PC-3 (cell line): ENCODE data around the gene TTLL1. TPM values are rescaled to one million over a fixed set of nuclear protein-coding genes. Genes with fewer than 3 reads are reported as not detected.

ENCODE experiments used
- ATAC-seq: fragments of 200-7000 bp; cut with Tn5 transposase; 2 replicates; pipeline ENCODE4 v1.9.1; 2020; ENCODE audit warnings: mild to moderate bottlenecking, moderate library complexity
- BruUV-seq: library from RNA; stranded (reverse); fragments of 400-500 nt; replicated peaks from 2 replicates; lab custom pipeline; 2021; lab: Mats Ljungman, UMichigan
- CTCF ChIA-PET: fragments of 300-600 bp; sonication (Branson Sonifier 250); formaldehyde crosslinking; loops from one replicate; lab custom pipeline; 2022; ENCODE audit warnings: antibody characterized with exemption; lab: Charles Lee
- POLR2A ChIA-PET: fragments of 300-600 bp; sonication (Branson Sonifier 250); formaldehyde crosslinking; loops from one replicate; lab custom pipeline; 2022; ENCODE audit warnings: antibody characterized with exemption; ENCODE audit not compliant: unreplicated experiment; lab: Charles Lee
- DNase-seq: peaks from one replicate; pipeline ENCODE4 v3.0.0-alpha.2; 2015
- H2AFZ ChIP-seq: fragments of 300-600 bp; sonication (generic); 2 replicates; pipeline ENCODE4 v1.6.0; 2016; ENCODE audit warnings: antibody characterized with exemption, low read length
- H3F3A ChIP-seq: fragments of 300-600 bp; sonication (generic); one replicate; pipeline ENCODE4 v1.6.0; 2017; ENCODE audit warnings: antibody characterized with exemption, low read length, control low read depth, mild to moderate bottlenecking; ENCODE audit not compliant: unreplicated experiment
- H3K27ac ChIP-seq: fragments of 300-600 bp; sonication (generic); 2 replicates; pipeline ENCODE4 v1.5.1; 2016; ENCODE audit warnings: mild to moderate bottlenecking, low read length
- H3K27me3 ChIP-seq: fragments of 300-600 bp; sonication (generic); 2 replicates; pipeline ENCODE4 v1.6.1; 2016; ENCODE audit warnings: low read length, mixed read lengths
- H3K36me3 ChIP-seq: fragments of 300-600 bp; sonication (generic); 2 replicates; pipeline ENCODE4 v1.6.1; 2016; ENCODE audit warnings: low read depth, mixed run types, low read length, mixed read lengths
- H3K4me1 ChIP-seq: fragments of 300-600 bp; sonication (generic); 2 replicates; pipeline ENCODE4 v1.5.1; 2016; ENCODE audit warnings: low read length; ENCODE audit not compliant: insufficient read depth
- H3K4me2 ChIP-seq: fragments of 300-600 bp; sonication (generic); 2 replicates; pipeline ENCODE4 v1.6.0; 2016; ENCODE audit warnings: low read length
- H3K4me3 ChIP-seq: fragments of 300-600 bp; sonication (generic); 2 replicates; pipeline ENCODE4 v1.5.1; 2016; ENCODE audit warnings: mild to moderate bottlenecking, low read length, mixed read lengths
- H3K79me2 ChIP-seq: fragments of 300-600 bp; sonication (generic); 2 replicates; pipeline ENCODE4 v1.6.1; 2017; ENCODE audit warnings: low read length, mixed read lengths
- H3K9ac ChIP-seq: fragments of 300-600 bp; sonication (generic); 2 replicates; pipeline ENCODE4 v1.6.0; 2016; ENCODE audit warnings: mild to moderate bottlenecking, low read length
- H3K9me2 ChIP-seq: fragments of 300-600 bp; sonication (generic); replicated peaks from 2 replicates; pipeline ENCODE4 v1.6.1; 2016; ENCODE audit warnings: mixed run types, low read length, mixed read lengths
- H3K9me3 ChIP-seq: fragments of 300-600 bp; sonication (generic); 2 replicates; pipeline ENCODE4 v1.6.1; 2016; ENCODE audit warnings: low read length, mixed read lengths
- H4K20me1 ChIP-seq: fragments of 300-600 bp; sonication (generic); 2 replicates; pipeline ENCODE4 v1.6.1; 2016; ENCODE audit warnings: low read length, mixed read lengths
- CTCF ChIP-seq: fragments of 300-600 bp; sonication (generic); conservative IDR thresholded peaks from 2 replicates; pipeline ENCODE4 v1.5.1; 2017; ENCODE audit warnings: antibody characterized with exemption, low read depth, mild to moderate bottlenecking, low read length
- EZH2 ChIP-seq: fragments of 300-600 bp; sonication (generic); IDR thresholded peaks from one replicate; pipeline ENCODE4 v1.6.1; 2017; ENCODE audit warnings: antibody characterized with exemption, mild to moderate bottlenecking, low read length; ENCODE audit not compliant: unreplicated experiment
- EZH2phosphoT487 ChIP-seq: fragments of 300-600 bp; sonication (generic); IDR thresholded peaks from 2 replicates; pipeline ENCODE4 v1.6.1; 2018; ENCODE audit warnings: mild to moderate bottlenecking, antibody characterized with exemption, low read length, borderline replicate concordance
- intact Hi-C: fragments of 100-400 bp; cut with micrococcal nuclease; formaldehyde crosslinking; loops from 2 replicates; pipeline ENCODE4 v1.9.0; 2023
- total RNA-seq: library from RNA; depleted of rRNA; stranded (reverse); fragments of >200 nt; gene quantifications from 2 replicates; pipeline ENCODE4 v1.2.3, GENCODE V29; 2014

TTLL1 gene
- total RNA-seq, 1 experiment from 2014 or later: 0.77 TPM

DNA sequence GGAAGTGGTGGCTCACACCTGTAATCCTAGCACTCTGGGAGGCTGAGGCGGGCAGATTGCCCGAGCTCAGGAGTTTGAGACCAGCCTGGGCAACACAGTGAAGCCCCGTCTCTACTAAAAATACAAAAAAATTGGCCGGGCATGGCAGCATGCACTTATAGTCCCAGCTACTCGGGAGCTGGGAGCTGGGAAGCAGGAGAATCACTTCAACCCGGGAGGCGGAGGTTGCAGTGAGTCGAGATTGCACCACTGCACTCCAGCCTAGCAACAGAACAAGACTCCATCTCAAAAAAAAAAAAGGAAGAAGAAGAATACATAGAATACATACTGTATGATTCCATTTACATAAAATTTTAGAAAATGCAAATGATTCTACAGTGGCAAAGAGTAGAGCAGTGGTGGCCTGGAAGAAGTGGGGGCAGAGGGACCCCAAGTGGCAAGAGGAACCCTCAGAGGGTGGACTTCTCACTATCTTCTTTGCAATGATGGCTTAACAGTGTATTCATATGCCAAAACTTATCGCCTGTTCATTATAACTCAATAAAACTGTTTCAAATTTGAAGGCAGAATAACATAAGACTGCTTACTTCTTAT, 96.2 kb downstream of the TTLL1 start:
- Histone ChIP-seq H3K4me3 (no peak overlapping the region), H3K27me3 (no peaks in the 10 kb centered on the region), H4K20me1 (no peaks in the 10 kb centered on the region; the same call in 1 of the 2 replicates), H3K27ac (no peak overlapping the region), H3F3A (no peaks in the 10 kb centered on the region), H3K36me3 (no peaks in the 10 kb centered on the region), H3K9ac (no peak overlapping the region), H3K9me2 (no peaks in the 10 kb centered on the region), H3K9me3 (no peaks in the 10 kb centered on the region), H3K4me2 (no peak overlapping the region), H3K4me1 (peaks cover 50% of the 10 kb centered on the region), H2AFZ (no peak overlapping the region), H3K79me2 (peaks cover 76% of the 10 kb centered on the region)
- no peak for TF ChIP-seq EZH2
- no peak for TF ChIP-seq CTCF
- TF ChIP-seq EZH2phosphoT487: no peak
- CTCF ChIA-PET: no interaction called here
- DNase-seq (no peak), ATAC-seq (no peak)
- intact Hi-C loops: no loop called here
- POLR2A ChIA-PET: no interaction called here
- no TSS peak for BruUV-seq

GRCh38 chr22:42992092-42992491, 97.1 kb downstream of the TTLL1 start:
- ATAC-seq: no peak
- H3K9ac ChIP-seq: no peak overlapping the region
- no peaks in the 10 kb centered on the region for H3K27me3 ChIP-seq
- peaks cover 77% of the 10 kb centered on the region for H3K79me2 ChIP-seq
- H3F3A ChIP-seq: no peaks in the 10 kb centered on the region
- CTCF ChIA-PET: no interaction called here
- H3K9me3 ChIP-seq: no peaks in the 10 kb centered on the region
- H3K4me3 ChIP-seq: no peak overlapping the region
- H2AFZ ChIP-seq: no peak overlapping the region
- no peak for DNase-seq
- POLR2A ChIA-PET: no interaction called here
- H3K27ac ChIP-seq: no peak overlapping the region
- H4K20me1 ChIP-seq: no peaks in the 10 kb centered on the region; the same call in 1 of the 2 replicates
- H3K36me3 ChIP-seq: no peaks in the 10 kb centered on the region
- no peaks in the 10 kb centered on the region for H3K9me2 ChIP-seq
- intact Hi-C loops: no loop called here
- H3K4me2 ChIP-seq: no peak overlapping the region
- no peak for TF ChIP-seq EZH2
- peaks cover 46% of the 10 kb centered on the region for H3K4me1 ChIP-seq
- BruUV-seq: no TSS peak

DNA sequence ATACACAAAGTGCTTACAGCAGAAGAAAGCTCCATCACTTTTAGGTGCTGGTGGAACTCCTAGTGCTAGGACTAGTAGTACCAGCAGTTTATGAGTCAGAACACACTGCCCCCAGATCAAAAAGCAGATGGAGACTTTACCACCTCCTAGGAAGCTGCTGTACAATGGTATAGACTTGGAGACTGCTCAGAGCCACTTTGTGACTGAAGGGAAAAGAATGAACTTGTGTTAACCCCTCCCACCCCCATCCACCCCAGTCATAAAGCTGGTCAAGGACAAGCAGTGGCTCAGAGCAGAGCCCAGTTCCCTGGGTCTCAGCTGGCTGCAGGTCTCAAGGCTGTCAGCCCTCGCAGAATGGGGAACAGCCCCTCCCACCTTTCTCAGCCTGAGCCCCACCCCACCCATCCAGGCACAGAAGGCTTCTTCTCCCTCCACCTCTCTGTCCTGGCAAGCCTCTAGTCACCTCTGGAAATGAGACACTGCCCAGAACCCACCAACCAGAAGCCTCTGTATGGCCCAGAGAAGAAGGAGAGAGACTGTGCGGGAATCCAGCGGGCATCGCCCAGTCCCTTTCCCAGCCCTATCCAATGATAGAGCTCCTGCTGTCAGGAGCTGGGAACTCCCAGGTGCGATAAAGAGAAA, 98.1 kb downstream of the TTLL1 start:
- ATAC-seq: peak; percentile 6; the same call in 1 of the 2 replicates
- ChIA-PET POLR2A (interaction anchor here (0.6 kb wide), 1 partner anchor 122 kb away, joined by 3 read pairs; no protein-coding TSS in a partner anchor), CTCF (interaction anchor here (0.6 kb wide), 1 partner anchor 99 kb away, joined by 3 read pairs; no protein-coding TSS in a partner anchor)
- Histone ChIP-seq H3K27ac (peak overlapping the region; percentile 33; the same call in 1 of the 2 replicates), H3K4me3 (no peak overlapping the region), H3K9me3 (no peaks in the 10 kb centered on the region), H3K9me2 (no peaks in the 10 kb centered on the region), H2AFZ (no peak overlapping the region), H3K4me1 (peaks cover 41% of the 10 kb centered on the region), H4K20me1 (no peaks in the 10 kb centered on the region; the same call in 1 of the 2 replicates), H3K27me3 (no peaks in the 10 kb centered on the region), H3K9ac (no peak overlapping the region), H3F3A (no peaks in the 10 kb centered on the region), H3K36me3 (no peaks in the 10 kb centered on the region), H3K4me2 (peak overlapping the region; percentile 26), H3K79me2 (peaks cover 77% of the 10 kb centered on the region)
- BruUV-seq: no TSS peak
- intact Hi-C loops: no loop called here
- TF ChIP-seq EZH2phosphoT487: no peak
- TF ChIP-seq EZH2: no peak
- TF ChIP-seq CTCF: no peak
- peak; percentile 50 for DNase-seq
